Glutamatergic neuron (in vitro differentiated cells): Measurements from ENCODE around the gene MORF4L2. TPM values are rescaled to one million over a fixed set of nuclear protein-coding genes. Genes with fewer than 3 reads are reported as not detected.
"Not testable (repeated sequence)": the region's sequence is repeated elsewhere in the genome, so short reads cannot be mapped to it uniquely, and the experiment has no call there.

Experiments used
- DNase-seq: peaks from one replicate; pipeline ENCODE4 v3.0.0; 2022
- H3K27ac Mint-ChIP-seq: one replicate; pipeline ENCODE4 v1.8.0; 2020; ENCODE audit warnings: mild to moderate bottlenecking, mixed read lengths, inconsistent platforms; ENCODE audit not compliant: unreplicated experiment
- H3K27me3 Mint-ChIP-seq: one replicate; pipeline ENCODE4 v1.8.0; 2020; ENCODE audit warnings: mild to moderate bottlenecking, moderate library complexity, mixed read lengths, inconsistent platforms; ENCODE audit not compliant: unreplicated experiment
- H3K36me3 Mint-ChIP-seq: one replicate; pipeline ENCODE4 v1.8.0; 2020; ENCODE audit warnings: mild to moderate bottlenecking, mixed read lengths, inconsistent platforms; ENCODE audit not compliant: unreplicated experiment
- H3K4me1 Mint-ChIP-seq: one replicate; pipeline ENCODE4 v1.8.0; 2020; ENCODE audit warnings: mild to moderate bottlenecking, low read depth, mixed read lengths, inconsistent platforms; ENCODE audit not compliant: unreplicated experiment
- H3K4me3 Mint-ChIP-seq: one replicate; pipeline ENCODE4 v1.8.0; 2020; ENCODE audit warnings: mild to moderate bottlenecking, mixed read lengths, inconsistent platforms; ENCODE audit not compliant: unreplicated experiment
- H3K9me3 Mint-ChIP-seq: one replicate; pipeline ENCODE4 v1.8.0; 2020; ENCODE audit warnings: mild to moderate bottlenecking, moderate library complexity, mixed read lengths, inconsistent platforms; ENCODE audit not compliant: unreplicated experiment
- total RNA-seq: library from RNA; stranded (reverse); fragmentation: NEBNext Ultra II Directional; extraction: Animal tissue kit (Norgen Biotek cat#: 25700); gene quantifications from one replicate; pipeline ENCODE4 v1.2.1, GENCODE V29; 2021; ENCODE audit not compliant: unreplicated experiment
- TF ChIP-seq, protein P1 (sequence below): fragments of 200-600 bp; sonication (generic); IDR thresholded peaks from one replicate; pipeline ENCODE4 v1.5.0; 2021; ENCODE audit not compliant: partially characterized antibody, unreplicated experiment

Gene MORF4L2
- total RNA-seq, 1 donor from 2014 or later = 409 TPM

DNA sequence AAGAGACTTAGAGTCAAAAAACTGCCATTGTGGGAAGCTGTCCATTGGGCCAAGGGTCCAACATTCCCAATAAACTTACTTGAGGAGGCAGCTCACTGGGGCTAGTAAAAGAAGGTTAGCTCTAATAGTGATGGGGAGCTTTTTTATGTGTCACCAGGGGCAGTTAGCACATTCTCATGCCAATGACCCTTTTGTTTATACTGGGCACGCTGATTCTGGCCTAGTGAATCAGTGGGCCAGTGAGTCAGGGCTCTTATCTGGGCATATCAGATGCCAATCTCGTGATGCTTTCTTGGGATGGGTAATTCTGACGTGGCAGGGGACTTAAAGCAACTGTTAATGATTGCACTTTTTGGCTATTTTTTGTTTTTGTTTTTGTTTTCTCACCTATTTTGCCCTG, 29.9 kb downstream of the MORF4L2 start:
- no peaks in the 10 kb centered on the region for H3K36me3 Mint-ChIP-seq
- no peak overlapping the region for H3K27ac Mint-ChIP-seq
- H3K4me1 Mint-ChIP-seq = no peaks in the 10 kb centered on the region
- TF ChIP-seq, protein P1, sequence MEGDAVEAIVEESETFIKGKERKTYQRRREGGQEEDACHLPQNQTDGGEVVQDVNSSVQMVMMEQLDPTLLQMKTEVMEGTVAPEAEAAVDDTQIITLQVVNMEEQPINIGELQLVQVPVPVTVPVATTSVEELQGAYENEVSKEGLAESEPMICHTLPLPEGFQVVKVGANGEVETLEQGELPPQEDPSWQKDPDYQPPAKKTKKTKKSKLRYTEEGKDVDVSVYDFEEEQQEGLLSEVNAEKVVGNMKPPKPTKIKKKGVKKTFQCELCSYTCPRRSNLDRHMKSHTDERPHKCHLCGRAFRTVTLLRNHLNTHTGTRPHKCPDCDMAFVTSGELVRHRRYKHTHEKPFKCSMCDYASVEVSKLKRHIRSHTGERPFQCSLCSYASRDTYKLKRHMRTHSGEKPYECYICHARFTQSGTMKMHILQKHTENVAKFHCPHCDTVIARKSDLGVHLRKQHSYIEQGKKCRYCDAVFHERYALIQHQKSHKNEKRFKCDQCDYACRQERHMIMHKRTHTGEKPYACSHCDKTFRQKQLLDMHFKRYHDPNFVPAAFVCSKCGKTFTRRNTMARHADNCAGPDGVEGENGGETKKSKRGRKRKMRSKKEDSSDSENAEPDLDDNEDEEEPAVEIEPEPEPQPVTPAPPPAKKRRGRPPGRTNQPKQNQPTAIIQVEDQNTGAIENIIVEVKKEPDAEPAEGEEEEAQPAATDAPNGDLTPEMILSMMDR = no peak
- DNase-seq = no peak
- H3K27me3 Mint-ChIP-seq = no peaks in the 10 kb centered on the region
- no peak overlapping the region for H3K4me3 Mint-ChIP-seq
- peaks cover 2% of the 10 kb centered on the region for H3K9me3 Mint-ChIP-seq

DNA sequence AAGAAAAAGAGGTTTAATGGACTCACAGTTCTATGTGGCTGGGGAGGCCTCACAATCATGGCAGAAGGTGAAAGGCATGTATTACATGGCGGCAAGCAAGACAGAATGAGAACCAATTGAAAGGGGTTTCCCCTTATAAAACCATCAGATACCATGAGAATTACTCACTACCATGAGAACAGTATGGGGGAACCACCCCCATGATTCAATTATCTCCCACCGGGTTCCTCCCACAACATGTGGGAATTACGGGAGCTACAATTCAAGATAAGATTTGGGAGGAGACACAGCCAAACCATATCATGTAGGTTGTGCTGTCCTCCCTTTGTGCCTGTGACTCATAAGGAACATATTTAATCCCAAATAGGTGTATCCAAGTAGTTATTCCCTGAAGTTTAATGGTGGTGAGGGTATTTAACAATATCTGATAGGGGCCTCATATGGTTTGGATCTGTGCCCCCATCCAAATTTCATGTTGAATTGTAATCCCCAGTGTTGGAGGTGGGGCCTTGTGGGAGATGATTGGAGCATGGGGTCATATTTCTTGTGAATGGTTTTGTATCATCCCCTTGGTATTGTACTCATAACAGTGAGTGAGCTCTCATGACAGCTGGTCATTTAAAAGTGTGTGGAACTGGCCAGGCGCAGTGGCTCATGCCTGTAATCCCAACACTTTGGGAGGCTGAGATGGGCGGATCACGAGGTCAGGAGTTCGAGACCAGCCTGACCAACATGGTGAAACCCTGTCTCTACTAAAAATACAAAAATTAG, 31.1 kb downstream of the MORF4L2 start:
- H3K4me3 Mint-ChIP-seq, H3K9me3 Mint-ChIP-seq, H3K4me1 Mint-ChIP-seq, DNase-seq, H3K27ac Mint-ChIP-seq, H3K27me3 Mint-ChIP-seq, H3K36me3 Mint-ChIP-seq: not testable (repeated sequence)

DNA sequence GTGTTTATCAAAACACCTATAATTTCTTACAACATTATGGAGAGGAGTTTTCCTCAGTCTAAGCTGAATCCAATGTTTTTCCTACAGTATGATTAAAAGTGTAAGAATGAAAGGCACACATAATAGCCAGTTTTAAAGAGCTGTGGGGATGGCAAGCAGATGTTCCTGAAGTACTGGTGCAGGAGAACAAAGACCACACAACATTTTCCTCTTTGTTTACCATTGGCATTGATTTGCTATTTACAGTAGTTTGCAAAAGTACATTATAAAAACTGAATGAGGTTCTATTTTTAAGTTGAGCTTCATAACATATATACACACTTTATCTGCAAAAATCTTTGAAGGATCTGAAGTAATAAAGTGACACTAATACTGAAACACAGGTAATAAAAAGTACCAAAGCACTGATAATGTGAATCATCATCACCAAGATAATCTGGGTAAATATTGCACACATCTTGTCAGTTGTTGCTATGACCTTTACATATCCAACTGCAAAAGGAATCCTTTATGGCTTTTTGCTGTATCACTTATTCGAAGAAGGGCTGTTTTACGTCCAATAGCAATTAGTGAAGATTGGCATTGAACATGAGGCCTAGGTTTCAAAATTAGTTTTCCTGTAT, 35.2 kb downstream of the MORF4L2 start:
- Mint-ChIP-seq H3K27me3 (no peaks in the 10 kb centered on the region), H3K4me1 (no peaks in the 10 kb centered on the region), H3K4me3 (no peak overlapping the region), H3K36me3 (no peaks in the 10 kb centered on the region), H3K9me3 (no peaks in the 10 kb centered on the region), H3K27ac (no peak overlapping the region)
- DNase-seq = no peak
- TF ChIP-seq, protein P1 = no peak

DNA sequence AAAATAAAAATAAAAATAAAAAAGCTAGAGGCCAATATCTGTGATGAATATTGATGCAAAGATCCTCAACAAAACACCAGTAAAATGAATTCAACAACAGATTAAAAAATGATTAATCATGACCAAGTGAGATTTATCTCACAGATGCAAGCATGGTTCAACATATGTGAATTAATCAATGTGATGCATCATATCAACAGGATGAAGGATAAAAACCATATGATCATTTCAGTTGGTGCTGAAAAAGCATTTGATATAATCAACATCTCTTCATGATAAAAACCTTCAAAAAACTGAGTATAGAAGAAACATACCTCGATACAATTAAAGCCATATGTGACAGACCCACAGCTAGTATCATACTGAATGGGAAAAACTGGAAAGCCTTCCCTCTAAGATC, 38.9 kb downstream of the MORF4L2 start:
- DNase-seq = no peak
- H3K36me3 Mint-ChIP-seq = no peaks in the 10 kb centered on the region
- H3K4me3 Mint-ChIP-seq = no peak overlapping the region
- no peaks in the 10 kb centered on the region for H3K9me3 Mint-ChIP-seq
- no peak overlapping the region for H3K27ac Mint-ChIP-seq
- no peaks in the 10 kb centered on the region for H3K4me1 Mint-ChIP-seq
- TF ChIP-seq, protein P1 = no peak
- H3K27me3 Mint-ChIP-seq = no peaks in the 10 kb centered on the region

DNA sequence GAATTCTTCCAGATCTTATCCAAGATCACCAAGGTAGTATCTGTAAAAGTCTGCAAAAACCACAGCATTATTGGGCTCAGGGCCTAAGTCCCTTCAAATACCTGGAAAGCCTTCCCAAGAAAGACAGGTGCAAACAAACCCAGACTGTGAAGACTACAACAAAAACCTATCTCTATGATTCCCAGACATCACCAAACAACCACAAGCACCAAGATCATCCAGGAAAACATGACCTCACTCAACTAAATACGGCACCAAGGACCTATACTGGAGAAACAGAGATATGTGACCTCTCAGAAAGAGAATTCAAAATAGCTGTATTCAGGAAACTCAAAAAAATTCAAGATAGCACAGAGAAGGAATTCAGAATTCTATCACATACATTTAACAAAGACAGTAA, 42.4 kb downstream of the MORF4L2 start:
- no peak for DNase-seq
- TF ChIP-seq, protein P1 = no peak
- no peaks in the 10 kb centered on the region for H3K27me3 Mint-ChIP-seq
- no peaks in the 10 kb centered on the region for H3K9me3 Mint-ChIP-seq
- no peaks in the 10 kb centered on the region for H3K36me3 Mint-ChIP-seq
- no peaks in the 10 kb centered on the region for H3K4me1 Mint-ChIP-seq
- no peak overlapping the region for H3K27ac Mint-ChIP-seq
- no peak overlapping the region for H3K4me3 Mint-ChIP-seq
